ENCODE measurements around the gene CLSTN3.

DNA sequence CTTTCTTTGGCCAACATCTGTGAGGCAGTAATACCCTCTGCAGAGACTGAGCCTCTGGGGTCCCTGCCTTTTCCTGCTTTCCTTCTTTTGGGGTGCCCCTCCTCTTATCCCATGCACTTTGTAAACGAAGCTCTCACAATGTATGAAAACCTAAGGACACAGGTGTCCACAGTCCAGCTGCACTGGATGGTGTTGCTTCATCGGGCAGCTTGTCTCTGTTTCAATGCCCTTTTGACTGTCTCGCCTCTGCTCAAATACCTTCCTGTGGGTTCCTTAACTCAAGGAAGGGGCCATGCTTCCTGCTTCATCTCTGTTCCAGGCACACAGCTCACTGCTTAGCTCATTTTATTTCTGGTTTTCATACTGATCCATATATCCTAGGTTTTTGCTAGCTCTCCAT, 27.6 kb upstream of the CLSTN3 start:
- TF ChIP-seq, protein P1, sequence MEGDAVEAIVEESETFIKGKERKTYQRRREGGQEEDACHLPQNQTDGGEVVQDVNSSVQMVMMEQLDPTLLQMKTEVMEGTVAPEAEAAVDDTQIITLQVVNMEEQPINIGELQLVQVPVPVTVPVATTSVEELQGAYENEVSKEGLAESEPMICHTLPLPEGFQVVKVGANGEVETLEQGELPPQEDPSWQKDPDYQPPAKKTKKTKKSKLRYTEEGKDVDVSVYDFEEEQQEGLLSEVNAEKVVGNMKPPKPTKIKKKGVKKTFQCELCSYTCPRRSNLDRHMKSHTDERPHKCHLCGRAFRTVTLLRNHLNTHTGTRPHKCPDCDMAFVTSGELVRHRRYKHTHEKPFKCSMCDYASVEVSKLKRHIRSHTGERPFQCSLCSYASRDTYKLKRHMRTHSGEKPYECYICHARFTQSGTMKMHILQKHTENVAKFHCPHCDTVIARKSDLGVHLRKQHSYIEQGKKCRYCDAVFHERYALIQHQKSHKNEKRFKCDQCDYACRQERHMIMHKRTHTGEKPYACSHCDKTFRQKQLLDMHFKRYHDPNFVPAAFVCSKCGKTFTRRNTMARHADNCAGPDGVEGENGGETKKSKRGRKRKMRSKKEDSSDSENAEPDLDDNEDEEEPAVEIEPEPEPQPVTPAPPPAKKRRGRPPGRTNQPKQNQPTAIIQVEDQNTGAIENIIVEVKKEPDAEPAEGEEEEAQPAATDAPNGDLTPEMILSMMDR (IDR thresholded peaks at IDR 0.05): no peak
- TF ChIP-seq POLR2AphosphoS5 (IDR thresholded peaks at IDR 0.05) (no peak), POLR2A (IDR thresholded peaks at IDR 0.05) (no peak), EP300 (IDR thresholded peaks at IDR 0.05) (no peak)
